Heart left ventricle (tissue), 13 donors: ENCODE results near the gene SEMA6A.

ENCODE experiments used
- CTCF ChIP-seq, 12 donors: fragments of 200-600 bp; sonication (generic) in 4 of 12; IDR thresholded peaks; one replicate each; pipeline versions ENCODE4 v1.5.0 to v1.8.0; 2018 to 2022; ENCODE audit warnings: antibody characterized with exemption in 12 of 12, mild to moderate bottlenecking in 5 of 12
- POLR2A ChIP-seq, 2 donors: fragments of 450-650 bp; IDR thresholded peaks; one replicate each; pipeline ENCODE4 v1.6.1; 2017; ENCODE audit warnings: antibody characterized with exemption in 2 of 2, mild to moderate bottlenecking in 2 of 2, moderate library complexity in 2 of 2
- donor health status: ischemic (EF 13 %, LVEDD 7.1; RV severe dilation, severe dysfunction).
- donor health status: DM: no; HTN: yes; CAD: no.
- donor health status: DM: no; HTN: no; CAD: no.
- donor health status: ischemic (EF 25% LVEDD 6.9; RV normal size, moderate dysfunction).
- donor health status: ischemic (EF 25% LVEDD 5.7; RV mildly dilated, moderate dysfunction).
- donor health status: ischemic (EF 35%, LVEDD 5.7; RV mildly dilated, moderate dysfunction).
- donor health status: nonischemic (EF 11% LVEDD 7.7; RV severe dilation, severe dysfunction).
- donor health status: DM: yes; HTN: yes; CAD: no.
- donor health status: PGD.
- donor health status: ischemic (EF 29% LVEDD 5.4; RV normal size, mild dysfunction).
- donor health status: nonischemic (EF 23%, LVEDD 6.1; RV moderate dilation, normal function).

GRCh38 chr5:116564312-116564711, 10.3 kb downstream of the SEMA6A start:
- TF ChIP-seq CTCF (IDR thresholded peaks at IDR 0.05) (no peak), POLR2A (IDR thresholded peaks at IDR 0.05) (no peak)
